Activated effector memory CD4-positive, alpha-beta T cell treated with anti-CD3 and anti-CD28 coated beads, Interleukin-2, amount 50 U/mL, for 16 hours (primary cell): ENCODE data around the gene COPS6.

ENCODE experiments used
- DNase-seq: peaks from one replicate; pipeline ENCODE4 v3.0.0-alpha.2; 2020

The COPS6 gene

GRCh38 chr7:100102950-100103840, 14.4 kb downstream of the COPS6 start:
- no peak for DNase-seq

- DNase-seq = no peak
Observed at GRCh38 chr7:100105534-100105933, 16.8 kb downstream of the COPS6 start.

GRCh38 chr7:100106633-100107032, 17.9 kb downstream of the COPS6 start:
- DNase-seq = no peak

- DNase-seq = no peak
Observed at GRCh38 chr7:100107125-100107737, 18.5 kb downstream of the COPS6 start.

GRCh38 chr7:100107890-100108289, 19.1 kb downstream of the COPS6 start:
- no peak for DNase-seq

- DNase-seq = no peak
Observed at GRCh38 chr7:100109521-100110163, 20.9 kb downstream of the COPS6 start.

- DNase-seq = no peak
Observed at GRCh38 chr7:100111156-100111555, 22.4 kb downstream of the COPS6 start.

GRCh38 chr7:100111914-100112313, 23.1 kb downstream of the COPS6 start:
- no peak for DNase-seq

GRCh38 chr7:100115026-100115425, 26.3 kb downstream of the COPS6 start:
- no peak for DNase-seq

GRCh38 chr7:100118388-100119071, 29.8 kb downstream of the COPS6 start:
- no peak for DNase-seq

GRCh38 chr7:100119072-100119969, 30.6 kb downstream of the COPS6 start, which contains the start of the genes CNPY4 and TAF6:
TSS of gene CNPY4 (plus strand) at chr7:100119634. CDS start at chr7:100119745, 111 bp downstream.
TSS of gene TAF6 (minus strand) at chr7:100119358. CDS start at chr7:100114209, 5,149 bp downstream.
- peak; percentile 98 for DNase-seq

- peak; percentile 90 for DNase-seq
Observed at GRCh38 chr7:100119970-100120732, 31.4 kb downstream of the COPS6 start.

- no peak for DNase-seq
Observed at GRCh38 chr7:100120733-100121036, 31.9 kb downstream of the COPS6 start.

GRCh38 chr7:100122067-100122466, 33.3 kb downstream of the COPS6 start:
- DNase-seq = no peak

GRCh38 chr7:100122568-100122967, 33.8 kb downstream of the COPS6 start:
- DNase-seq = no peak

- no peak for DNase-seq
Observed at GRCh38 chr7:100124301-100125230, 35.8 kb downstream of the COPS6 start.

- no peak for DNase-seq
Observed at GRCh38 chr7:100126239-100126930, 37.6 kb downstream of the COPS6 start.

- DNase-seq = peak; percentile 96
Observed at GRCh38 chr7:100126931-100127865, 38.4 kb downstream of the COPS6 start, which contains the start of gene MBLAC1. TSS of gene MBLAC1 (plus strand) at chr7:100126967. CDS start at chr7:100127396, 429 bp downstream.
